NCI-H2107 treated with DMSO at 0.1 percent for 48 hours (cell line): Measurements from ENCODE around the gene TESMIN.

Source experiments
- DNase-seq: peaks from one replicate; lab custom pipeline; 2025; ENCODE audit not compliant: unreplicated experiment; lab: John Stamatoyannopoulos, UW

Gene TESMIN

DNA sequence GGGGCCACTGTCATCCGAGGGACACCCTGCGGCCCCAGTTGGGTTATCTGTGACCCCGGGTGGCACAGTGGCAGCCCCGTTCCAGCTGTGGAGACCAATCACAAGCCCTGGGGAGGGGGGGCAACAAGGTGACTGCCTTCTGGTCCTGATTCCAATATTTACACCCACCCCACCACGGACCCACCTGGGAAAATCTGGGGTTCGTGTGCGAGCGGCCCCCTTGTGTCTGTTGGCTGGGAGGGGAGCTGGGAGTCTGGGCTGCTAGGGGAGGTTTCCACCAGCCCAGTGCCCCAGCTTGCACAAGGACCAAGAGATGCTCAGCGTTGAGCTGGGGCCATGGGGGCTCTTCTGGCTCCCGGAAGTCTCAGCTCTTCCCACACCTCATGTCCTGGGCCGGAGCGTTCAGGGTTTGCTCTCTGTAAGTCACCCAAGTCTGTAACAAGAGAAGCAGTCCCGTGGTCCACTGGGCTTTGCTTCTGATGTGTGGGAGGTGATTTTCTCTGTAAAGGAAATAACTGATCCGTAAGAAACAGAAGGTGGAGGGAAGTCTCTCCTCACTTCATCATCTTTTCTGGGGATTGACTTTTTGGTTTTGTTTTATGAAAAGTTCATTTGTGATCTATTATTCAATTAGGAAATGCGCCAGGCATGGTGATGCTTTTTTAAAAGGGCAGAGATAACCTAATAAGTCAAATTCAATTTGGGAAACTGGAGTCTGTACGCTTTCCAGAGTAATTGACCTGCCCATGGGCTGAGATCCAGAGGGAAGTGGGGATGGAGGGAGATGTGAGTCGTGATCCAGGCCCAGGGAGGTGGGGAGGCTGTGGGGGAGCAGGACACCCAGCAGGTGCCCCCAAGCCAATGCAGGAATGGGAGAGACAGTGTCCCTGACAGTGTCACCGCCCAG lies 89.4 kb downstream of the TESMIN start:
- no peak for DNase-seq

DNA sequence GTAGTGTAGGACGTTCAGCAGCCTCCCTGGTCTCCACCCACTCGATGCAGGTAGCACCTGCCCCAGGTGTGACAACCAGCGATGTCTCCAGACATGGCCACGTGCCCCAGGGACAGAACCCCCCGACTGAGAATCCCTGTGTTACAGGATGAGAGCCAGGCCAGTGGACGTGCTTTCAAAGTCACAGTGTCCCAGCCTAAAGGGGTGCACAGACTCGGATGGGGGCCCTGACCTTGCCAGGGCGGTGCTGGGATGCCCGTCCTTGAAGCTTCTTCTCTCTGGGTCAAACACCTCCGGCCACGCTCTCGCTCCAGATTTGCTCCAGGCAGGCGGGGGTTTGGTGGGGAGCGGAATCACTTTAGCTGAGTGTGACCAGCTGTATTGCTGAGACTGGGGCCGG lies 90.3 kb downstream of the TESMIN start:
- DNase-seq: no peak

DNA sequence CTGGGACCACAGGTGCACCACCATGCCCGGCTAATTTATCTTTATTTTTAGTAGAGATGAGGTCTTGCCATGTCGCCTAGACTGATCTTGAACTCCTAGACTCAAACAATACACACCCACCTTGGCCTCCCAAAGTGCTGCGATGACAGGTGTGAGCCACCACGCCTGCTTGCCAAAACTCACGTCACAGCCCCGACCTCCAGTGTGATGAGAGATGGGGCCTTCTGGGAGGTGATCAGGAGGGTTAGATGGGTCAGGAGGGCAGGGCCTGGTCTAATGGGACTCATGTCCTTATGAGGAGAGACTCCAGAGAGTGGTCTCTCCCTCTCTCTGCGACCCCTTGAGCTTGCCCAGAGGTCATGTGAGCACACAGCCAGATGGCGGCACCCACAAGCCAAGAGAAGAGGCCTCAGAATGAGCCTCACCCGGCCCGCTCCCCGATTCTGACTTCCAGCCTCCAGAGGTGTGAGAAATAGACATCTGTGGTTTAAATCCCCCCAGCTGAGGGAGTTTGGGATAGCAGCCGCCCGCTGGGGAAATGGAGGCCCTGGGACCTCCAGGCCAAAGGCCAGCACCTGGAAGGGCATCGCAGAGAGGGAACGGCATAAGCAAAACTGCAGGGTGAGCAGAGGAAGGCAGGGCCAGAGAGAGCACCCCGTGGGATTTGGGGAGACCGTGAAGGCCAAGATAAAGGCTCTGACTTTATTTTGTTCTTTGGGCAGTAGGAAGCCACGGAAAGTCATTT lies 91.1 kb downstream of the TESMIN start:
- DNase-seq: no peak

DNA sequence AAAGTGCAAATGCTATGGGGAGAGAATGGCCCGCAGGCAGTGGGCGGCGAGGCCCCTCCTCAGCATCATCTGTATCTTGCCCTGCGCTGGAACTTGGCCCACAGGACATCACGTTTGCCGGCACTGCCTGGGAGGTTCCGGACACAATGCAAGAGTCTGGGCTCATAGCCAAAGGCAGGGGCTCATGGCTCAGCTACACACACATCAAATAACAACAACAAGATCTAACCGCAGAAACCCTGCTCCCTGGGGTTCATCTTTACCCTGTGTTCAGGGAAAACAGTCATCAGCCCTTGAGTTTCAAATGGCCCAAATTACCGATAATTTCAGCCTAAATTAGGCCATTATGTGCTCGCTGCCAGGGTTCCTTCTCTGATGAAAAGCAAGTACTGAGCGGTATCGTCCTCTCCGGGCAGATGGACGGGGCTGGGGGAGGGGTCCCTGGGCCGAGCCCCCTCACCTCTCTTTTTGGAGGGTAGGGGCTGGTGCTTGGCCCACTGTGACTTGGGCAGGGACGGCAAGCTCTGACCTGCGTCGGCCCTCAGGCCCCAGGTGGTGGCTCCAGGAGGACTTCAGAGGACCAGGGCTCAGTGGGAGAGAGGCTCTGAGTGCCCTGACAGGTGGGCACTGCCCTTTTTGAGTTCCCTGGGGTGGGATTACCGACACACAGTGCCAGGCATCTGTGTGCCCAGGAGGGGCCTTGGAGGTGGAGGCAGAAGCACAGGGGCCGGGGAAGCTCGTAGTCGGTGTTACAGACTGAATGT lies 92.0 kb downstream of the TESMIN start:
- peak; percentile 94 for DNase-seq

DNA sequence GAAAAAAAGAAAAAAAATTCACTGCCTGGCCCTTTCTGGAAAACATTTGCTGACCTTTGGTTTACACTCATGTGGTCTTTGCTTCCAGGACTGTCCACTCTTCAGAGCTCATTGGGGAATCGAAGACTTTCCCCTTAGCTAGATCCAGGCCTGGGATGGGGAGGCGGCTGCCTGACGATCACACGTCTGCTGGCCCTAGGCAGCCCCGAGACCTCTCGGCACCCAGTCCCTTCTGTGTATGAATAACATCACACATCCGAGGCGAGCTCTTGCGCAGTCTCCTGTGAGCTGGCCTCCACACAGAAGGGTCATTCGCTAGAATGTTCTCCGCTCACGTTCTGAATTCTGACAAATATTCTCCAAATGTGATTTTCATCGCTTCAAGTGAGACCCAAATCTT lies 92.7 kb downstream of the TESMIN start:
- no peak for DNase-seq

DNA sequence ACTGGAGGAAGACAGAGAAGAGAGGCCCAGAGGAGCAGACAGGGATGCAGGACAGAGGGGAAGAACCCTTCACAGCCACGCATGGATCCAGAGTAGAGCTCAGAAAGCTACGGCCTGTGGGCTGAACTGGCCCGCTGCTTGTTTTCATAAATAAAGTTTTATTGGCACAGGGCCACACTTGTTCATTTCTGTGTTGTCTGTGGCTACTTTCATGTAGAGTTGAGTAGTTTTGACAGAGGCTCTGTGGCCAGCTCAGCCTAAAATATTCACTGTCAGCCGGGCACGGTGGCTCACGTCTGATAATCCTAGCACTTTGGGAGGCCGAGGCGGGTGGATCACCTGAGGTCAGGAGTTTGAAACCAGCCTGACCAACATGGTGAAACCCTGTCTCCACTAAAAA lies 93.2 kb downstream of the TESMIN start:
- DNase-seq: no peak
